H1 (cell line): ENCODE data around the gene CTSW. TPM values are rescaled to one million over a fixed set of nuclear protein-coding genes. Genes with fewer than 3 reads are reported as not detected.

Source experiments
- CHD1 ChIP-seq: IDR thresholded peaks from 2 replicates; pipeline ENCODE4 v1.6.1; 2012; ENCODE audit warnings: low read depth, low read length, improper control_type of control experiment
- CHD2 ChIP-seq: IDR thresholded peaks from 2 replicates; pipeline ENCODE4 v1.6.1; 2012; ENCODE audit warnings: low read length, improper control_type of control experiment
- CHD7 ChIP-seq: fragments of 300-600 bp; sonication (generic); IDR thresholded peaks from 2 replicates; pipeline ENCODE4 v1.7.1; 2012; ENCODE audit warnings: low read length, moderate library complexity, mild to moderate bottlenecking, inconsistent platforms; ENCODE audit not compliant: insufficient replicate concordance
- CREB1 ChIP-seq: IDR thresholded peaks from 2 replicates; pipeline ENCODE4 v1.6.1; 2012; ENCODE audit warnings: inconsistent platforms
- KDM1A ChIP-seq: fragments of 200-600, 300-600 bp; sonication (generic); IDR thresholded peaks from 2 replicates; pipeline ENCODE4 v1.7.1; 2016; ENCODE audit warnings: mild to moderate bottlenecking, low read length, borderline replicate concordance
- KDM4A ChIP-seq: IDR thresholded peaks from one replicate; pipeline ENCODE4 v1.7.1; 2012; ENCODE audit warnings: low read depth, mild to moderate bottlenecking, moderate library complexity, low read length, inconsistent platforms; ENCODE audit not compliant: severe bottlenecking
- POU5F1 ChIP-seq: IDR thresholded peaks from 2 replicates; pipeline ENCODE4 v1.6.1; 2011; ENCODE audit warnings: low read depth, mild to moderate bottlenecking, low read length, moderate library complexity
- SP1 ChIP-seq: IDR thresholded peaks from 2 replicates; pipeline ENCODE4 v1.6.1; 2011; ENCODE audit warnings: low read depth, low read length
- TAF7 ChIP-seq: optimal IDR thresholded peaks from 2 replicates; pipeline ENCODE3; 2011; ENCODE audit warnings: low read depth, mild to moderate bottlenecking, inconsistent platforms, low read length, moderate library complexity, borderline replicate concordance
- USF2 ChIP-seq: IDR thresholded peaks from 2 replicates; pipeline ENCODE4 v1.6.1; 2011; ENCODE audit warnings: low read length, improper control_type of control experiment
- ZNF274 ChIP-seq: IDR thresholded peaks from 2 replicates; pipeline ENCODE4 v1.7.0; 2012; ENCODE audit warnings: low read length, borderline replicate concordance; ENCODE audit errors: extremely low read depth
- polyA plus RNA-seq, 7 experiments: library from polyadenylated mRNA; depleted of rRNA in 3 of 7; stranded (reverse) in 5 of 7; unstranded in 2 of 7; fragments of >200 nt in 5 of 7; fragments of 200-250 nt in 2 of 7; gene quantifications; 1 replicate in 5 of 7; 2 replicates in 1 of 7; 4 replicates in 1 of 7; pipeline versions ENCODE4 v1.2.1 to v1.2.3, GENCODE V29; 2011 to 2013; ENCODE audit warnings: missing spikeins in 2 of 7, mixed read lengths in 2 of 7
- total RNA-seq: library from RNA; stranded (reverse); fragmentation: NEBNext Ultra II Directional; extraction: Animal tissue kit (Norgen Biotek cat#: 25700); gene quantifications from 2 replicates; pipeline ENCODE4 v1.2.1, GENCODE V29; 2021

The CTSW gene
- total and polyA plus RNA-seq, 2 of the 8 experiments (the other 6 are each of a cell fraction or from before 2014, with no cell fraction given) = not detected

GRCh38 chr11:65919141-65919572 is 39.5 kb downstream of the CTSW start, which contains the start of gene DRAP1 (continued):
- no peak for TF ChIP-seq KDM4A
- TF ChIP-seq POU5F1 = no peak
- TF ChIP-seq CHD7 = no peak
- no peak for TF ChIP-seq CHD1
- TF ChIP-seq USF2 = no peak
- peak; percentile 11; the same call in 1 of the 2 replicates for TF ChIP-seq KDM1A
- TF ChIP-seq CHD2 = peak; percentile 67; the same call in 1 of the 2 replicates
- peak; percentile 58 for TF ChIP-seq TAF7
- no peak for TF ChIP-seq ZNF274
- peak; percentile 83 for TF ChIP-seq CREB1
- TF ChIP-seq SP1 = peak; percentile 97
